ENCODE measurements around the gene PCDHGC5.

GRCh38 chr5:141527426-141527825, 38.5 kb downstream of the PCDHGC5 start:
- TF ChIP-seq CTCF (IDR thresholded peaks at IDR 0.05) (no peak), POLR2A (IDR thresholded peaks at IDR 0.05) (no peak)
